Measurements from ENCODE around the gene MN1.

Gene MN1

GRCh38 chr22:27839057-27839660 lies 37.6 kb upstream of the MN1 start:
- H3K27ac ChIP-seq = no peak overlapping the region
- no peak for DNase-seq (ENCODE audit: low spot score)
- POLR2A ChIA-PET (ENCODE audit: low non-redundant PET) = no interaction called here
- no peak for TF ChIP-seq CTCF (conservative IDR thresholded peaks at IDR 0.05; ENCODE audit: low read depth)
- CTCF ChIA-PET = no interaction called here

GRCh38 chr22:27836181-27836580 lies 34.6 kb upstream of the MN1 start:
- CTCF ChIA-PET = interaction anchor here (0.6 kb wide), 1 partner anchor 12 kb away, joined by 3 read pairs; no protein-coding TSS in a partner anchor
- no peak for TF ChIP-seq CTCF (conservative IDR thresholded peaks at IDR 0.05; ENCODE audit: low read depth)
- H3K27ac ChIP-seq = no peak overlapping the region
- POLR2A ChIA-PET (ENCODE audit: low non-redundant PET) = no interaction called here
- DNase-seq (ENCODE audit: low spot score) = no peak

GRCh38 chr22:27835446-27835845 lies 33.9 kb upstream of the MN1 start:
- no peak for TF ChIP-seq CTCF (conservative IDR thresholded peaks at IDR 0.05; ENCODE audit: low read depth)
- no peak overlapping the region for H3K27ac ChIP-seq
- DNase-seq (ENCODE audit: low spot score) = no peak
- POLR2A ChIA-PET (ENCODE audit: low non-redundant PET) = no interaction called here
- CTCF ChIA-PET = no interaction called here

- no peak overlapping the region for H3K27ac ChIP-seq
- ChIA-PET CTCF (no interaction called here), POLR2A (ENCODE audit: low non-redundant PET) (no interaction called here)
- DNase-seq (ENCODE audit: low spot score) = no peak
- TF ChIP-seq CTCF (conservative IDR thresholded peaks at IDR 0.05; ENCODE audit: low read depth) = no peak
Observed at GRCh38 chr22:27834364-27835185, 33.0 kb upstream of the MN1 start.

GRCh38 chr22:27833803-27834202 lies 32.2 kb upstream of the MN1 start:
- CTCF ChIA-PET = no interaction called here
- no peak for TF ChIP-seq CTCF (conservative IDR thresholded peaks at IDR 0.05; ENCODE audit: low read depth)
- H3K27ac ChIP-seq = no peak overlapping the region

GRCh38 chr22:27832606-27833005 lies 31.1 kb upstream of the MN1 start:
- CTCF ChIA-PET = no interaction called here
- DNase-seq (ENCODE audit: low spot score) = no peak
- TF ChIP-seq CTCF (conservative IDR thresholded peaks at IDR 0.05; ENCODE audit: low read depth) = no peak
- H3K27ac ChIP-seq = no peak overlapping the region
- POLR2A ChIA-PET (ENCODE audit: low non-redundant PET) = no interaction called here

More at GRCh38 chr22:27833803-27834202, 32.2 kb upstream of the MN1 start:
- DNase-seq (ENCODE audit: low spot score) = no peak
- POLR2A ChIA-PET (ENCODE audit: low non-redundant PET) = no interaction called here

Data from RWPE1 (cell line).